Endometrial microvascular endothelial cells (primary cell): ENCODE results near the gene LSMEM2. TPM values are rescaled to one million over a fixed set of nuclear protein-coding genes. Genes with fewer than 3 reads are reported as not detected.

Experiments
- in situ Hi-C: cut with HindIII; loops from 2 replicates; pipeline ENCODE4 v1.10.0; 2017; ENCODE audit warnings: low sequenced_read_pairs, low pct_unique_long_range_greater_than_20kb; ENCODE audit errors: inconsistent ontology term
- total RNA-seq: library from RNA; depleted of rRNA; stranded (reverse); fragments of >200 nt; gene quantifications from one replicate; pipeline ENCODE4 v1.2.3, GENCODE V29; 2015; ENCODE audit errors: inconsistent ontology term

LSMEM2 gene
- total RNA-seq, 1 donor from 2014 or later, result not detected

DNA sequence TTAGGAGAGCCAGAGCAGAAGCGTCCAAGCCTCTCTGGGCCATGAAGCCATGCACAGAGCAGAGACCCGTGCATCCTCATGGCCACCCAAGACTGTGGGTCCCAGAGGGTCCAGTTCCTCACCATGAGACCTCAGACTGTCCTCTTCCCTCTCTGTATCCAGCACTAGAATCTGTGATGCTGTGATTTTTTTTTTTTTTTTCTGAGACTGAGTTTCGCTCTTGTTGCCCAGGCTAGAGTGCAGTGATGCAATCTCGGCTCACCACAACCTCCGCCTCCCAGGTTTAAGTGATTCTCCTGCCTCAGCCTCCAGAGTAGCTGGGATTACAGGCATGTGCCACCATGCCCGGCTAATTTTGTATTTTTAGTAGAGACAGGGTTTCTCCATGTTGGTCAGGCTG lies 34.1 kb upstream of the LSMEM2 start:
- in situ Hi-C loops, result loop anchor here (10.0 kb wide), 1 partner anchor 90 kb away; no protein-coding TSS in a partner anchor

DNA sequence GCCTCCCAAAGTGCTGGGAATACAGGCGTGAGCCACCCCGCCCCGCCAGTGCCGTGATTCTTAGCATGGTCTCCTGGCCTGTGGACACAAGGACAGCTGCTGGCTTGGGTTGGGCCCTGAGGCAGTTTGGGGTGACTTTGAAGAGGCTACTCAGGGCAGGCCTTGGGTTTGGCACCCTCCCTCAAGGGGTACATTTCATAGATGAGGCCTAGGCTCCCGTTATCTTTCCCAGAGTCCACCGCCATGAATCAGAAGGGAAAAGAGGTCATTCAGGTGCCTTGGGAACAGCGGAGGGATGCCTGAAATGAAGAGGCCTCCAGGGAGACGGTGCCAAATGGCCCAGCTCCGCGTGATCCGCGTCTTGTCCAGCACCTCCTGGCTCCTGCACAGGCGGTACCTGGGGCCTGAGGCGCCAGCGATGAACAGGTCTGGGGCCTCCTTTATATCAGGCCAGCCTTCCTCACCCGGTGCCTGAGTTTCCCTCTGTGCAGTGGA lies 33.6 kb upstream of the LSMEM2 start:
- in situ Hi-C loops, result loop anchor here (10.0 kb wide), 1 partner anchor 90 kb away; no protein-coding TSS in a partner anchor

GRCh38 chr3:50245831-50246516 lies 32.9 kb upstream of the LSMEM2 start:
- in situ Hi-C loops, result loop anchor here (10.0 kb wide), 1 partner anchor 89 kb away; no protein-coding TSS in a partner anchor

- in situ Hi-C loops, result loop anchor here (10.0 kb wide), 1 partner anchor 88 kb away; no protein-coding TSS in a partner anchor
These were observed 32.4 kb upstream of the LSMEM2 start for GRCh38 chr3:50246517-50246954.

- in situ Hi-C loops, result loop anchor here (10.0 kb wide), 1 partner anchor 86 kb away; no protein-coding TSS in a partner anchor
These were observed 30.5 kb upstream of the LSMEM2 start for GRCh38 chr3:50248387-50248786.

DNA sequence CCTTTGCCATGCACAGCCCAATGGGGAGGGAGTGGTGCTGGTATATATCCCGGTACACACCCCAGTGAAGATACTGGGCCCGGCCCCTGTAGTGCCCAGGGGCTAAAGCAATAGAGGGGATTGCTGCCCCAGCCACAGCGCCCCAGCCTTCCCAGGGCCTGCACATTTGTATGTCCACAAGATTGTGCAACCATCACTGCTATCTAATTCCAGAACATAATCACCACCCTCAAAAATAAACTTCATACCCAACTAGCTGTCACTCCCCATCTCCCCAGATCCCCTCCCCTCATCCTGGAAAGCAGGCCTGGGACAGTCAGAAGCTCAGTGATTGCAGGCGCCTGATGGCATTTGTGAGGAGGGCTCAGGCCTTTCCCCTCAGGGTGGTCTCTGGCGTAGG lies 29.4 kb upstream of the LSMEM2 start:
- in situ Hi-C loops, result loop anchor here (10.0 kb wide), 1 partner anchor 85 kb away; no protein-coding TSS in a partner anchor

DNA sequence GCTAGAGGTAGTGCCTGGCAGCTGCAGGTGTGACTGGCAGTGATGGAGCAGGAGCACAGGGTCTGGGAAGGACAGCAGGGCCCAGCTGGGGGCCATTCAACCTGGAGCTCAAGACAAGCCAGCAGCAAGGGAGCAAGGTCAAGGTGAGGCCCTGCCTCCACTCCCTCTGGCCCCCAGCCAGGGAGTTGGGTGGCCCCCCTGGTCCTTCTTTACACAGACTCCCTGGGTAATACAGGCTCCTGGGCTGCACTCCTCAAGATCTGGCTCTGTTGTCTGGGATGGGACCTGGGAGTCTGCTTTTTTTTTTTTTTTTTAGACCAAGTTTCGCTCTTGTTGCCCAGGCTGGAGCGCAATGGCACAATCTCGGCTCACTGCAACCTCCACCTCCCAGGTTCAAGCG lies 28.4 kb upstream of the LSMEM2 start:
- in situ Hi-C loops, result no loop called here

DNA sequence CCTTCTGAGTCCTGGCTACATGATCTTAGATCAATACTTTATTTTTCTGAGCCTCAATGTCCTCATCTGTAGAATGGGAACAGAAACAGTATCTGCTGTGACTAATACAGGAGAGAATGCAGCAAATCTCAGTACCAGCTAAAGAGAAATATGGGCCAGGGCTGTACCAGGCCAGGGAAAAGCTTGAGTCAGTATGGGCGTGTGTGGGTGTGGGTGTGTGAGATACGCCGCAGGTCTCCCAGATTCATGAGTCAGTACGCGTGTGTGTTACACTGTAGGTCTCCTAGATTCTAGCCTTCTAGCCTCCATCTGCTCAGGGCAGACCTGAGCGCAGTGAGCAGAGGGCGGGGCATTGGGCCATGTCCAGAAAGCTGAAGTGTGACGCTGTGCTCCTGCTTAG lies 27.7 kb upstream of the LSMEM2 start:
- in situ Hi-C loops, result no loop called here

- in situ Hi-C loops, result no loop called here
These were observed 24.2 kb upstream of the LSMEM2 start for GRCh38 chr3:50254577-50255250.

GRCh38 chr3:50255251-50255615 lies 23.7 kb upstream of the LSMEM2 start:
- in situ Hi-C loops, result no loop called here

GRCh38 chr3:50256978-50257890 lies 21.7 kb upstream of the LSMEM2 start:
- in situ Hi-C loops, result no loop called here

DNA sequence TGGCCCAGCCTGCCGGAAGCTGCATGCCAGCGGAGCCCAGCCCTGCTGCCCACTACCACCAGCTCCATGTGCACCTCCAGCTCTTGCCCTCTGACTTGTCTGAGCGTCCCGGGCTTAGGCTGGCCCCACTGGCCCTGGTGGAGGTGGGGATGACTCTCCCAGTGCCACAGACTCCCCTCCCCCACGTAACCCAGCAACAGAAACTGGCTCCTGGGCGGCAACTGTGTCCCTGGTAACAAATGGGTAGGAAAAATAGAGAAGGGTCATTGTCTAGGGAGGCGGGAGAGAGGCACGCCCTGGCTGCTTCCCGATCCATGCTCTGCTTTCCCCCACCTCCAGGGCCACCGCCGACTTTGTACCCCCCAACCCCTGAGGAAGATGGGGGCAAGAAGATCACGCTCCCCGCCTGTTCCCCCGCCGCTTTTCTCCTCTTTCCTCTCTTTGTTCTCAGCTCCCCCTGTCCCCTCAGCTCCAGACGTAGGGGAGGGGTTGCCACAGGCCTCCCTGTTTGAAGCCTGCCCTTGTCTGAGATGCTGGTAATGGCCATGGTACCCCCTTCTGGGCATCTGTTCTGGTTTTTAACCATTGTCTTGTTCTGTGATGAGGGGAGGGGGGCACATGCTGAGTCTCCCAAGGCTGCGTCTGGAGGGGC lies 20.7 kb upstream of the LSMEM2 start:
- in situ Hi-C loops, result no loop called here

GRCh38 chr3:50258979-50259378 lies 19.9 kb upstream of the LSMEM2 start:
- in situ Hi-C loops, result no loop called here

DNA sequence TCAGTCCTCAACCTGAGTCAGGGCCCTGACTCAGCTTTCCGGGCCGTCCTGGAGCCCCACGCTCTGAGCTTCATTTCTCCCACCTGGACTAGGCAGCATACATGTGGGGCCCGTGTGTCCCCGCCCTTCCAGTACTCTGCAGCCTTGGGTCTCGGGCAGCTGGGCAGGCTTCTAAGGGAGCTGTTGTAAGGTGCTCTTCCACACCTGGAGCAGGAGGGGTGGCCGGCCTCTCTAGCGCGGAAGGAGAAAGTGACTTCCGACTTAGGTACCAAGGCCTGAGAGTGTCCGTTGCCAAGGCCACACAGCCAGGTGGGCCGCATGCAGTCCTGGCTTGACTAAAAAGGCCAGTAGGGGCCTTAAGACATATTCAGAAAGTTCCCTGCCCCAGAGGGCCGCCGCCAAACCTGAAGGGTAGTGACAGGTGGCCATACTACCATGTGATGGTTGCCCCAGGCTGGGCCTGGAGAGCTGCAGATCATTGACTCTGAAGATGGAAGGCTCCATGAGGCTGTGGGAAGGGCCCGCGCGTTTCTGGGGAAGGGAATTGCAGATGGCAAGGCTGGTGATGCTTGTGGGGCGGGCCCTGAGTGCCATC lies 19.4 kb upstream of the LSMEM2 start:
- in situ Hi-C loops, result no loop called here

- in situ Hi-C loops, result no loop called here
These were observed 18.6 kb upstream of the LSMEM2 start for GRCh38 chr3:50260027-50260941.

DNA sequence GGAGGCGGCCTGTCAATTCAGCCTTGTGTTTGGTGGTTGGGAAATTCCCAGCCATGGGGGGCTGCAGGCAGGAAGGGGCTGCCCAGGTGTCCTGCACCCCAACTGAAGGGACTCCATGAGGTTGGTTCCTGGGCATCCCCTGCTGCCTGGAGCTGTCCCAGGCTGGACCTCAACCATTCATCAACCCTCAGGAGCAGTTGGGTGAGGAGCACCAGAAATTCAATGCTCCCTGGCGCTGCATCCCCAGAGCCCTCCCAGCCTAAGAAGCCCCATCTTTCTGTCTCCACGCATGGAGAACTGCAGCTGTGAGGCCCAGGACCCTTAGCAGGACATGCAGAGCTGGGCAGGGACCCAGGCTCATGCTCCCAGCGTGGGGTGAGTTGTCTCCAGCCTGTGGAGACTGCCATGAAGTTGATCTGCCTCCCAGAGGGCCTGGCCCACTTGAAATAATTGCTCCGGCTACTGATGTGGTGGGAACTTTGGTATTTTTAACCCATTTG lies 17.9 kb upstream of the LSMEM2 start:
- in situ Hi-C loops, result no loop called here

DNA sequence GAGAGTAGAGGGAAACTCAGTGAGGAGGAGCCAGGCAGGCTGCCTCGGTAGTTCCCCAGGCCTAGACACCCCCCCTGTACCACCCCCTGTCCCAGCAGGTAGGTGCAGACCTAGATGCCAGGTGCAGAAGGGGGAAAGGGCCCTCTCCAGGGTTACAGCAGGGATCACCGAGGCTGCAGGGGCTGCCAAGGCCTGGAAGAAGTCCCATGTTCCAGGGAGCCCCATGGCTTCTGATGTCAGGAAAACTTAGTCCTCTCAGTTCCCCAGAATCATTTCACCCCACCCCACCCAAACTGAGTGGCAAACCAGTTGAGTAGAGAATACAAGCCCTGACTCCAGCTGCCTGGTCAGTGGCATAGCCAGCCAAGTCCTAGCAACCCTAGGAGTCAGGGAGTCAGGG lies 17.4 kb upstream of the LSMEM2 start:
- in situ Hi-C loops, result no loop called here
